ENCODE data around the gene SNF8.

Gene SNF8

GRCh38 chr17:48882272-48882671 lies 62.4 kb downstream of the SNF8 start:
- TF ChIP-seq CTCF (IDR thresholded peaks at IDR 0.05; ENCODE audit: low read depth, low read length): no peak
- H3K4me3 ChIP-seq (ENCODE audit: low read depth, low read length): no peak overlapping the region

Measured in WI38 (cell line).